DMS 273 treated with DMSO at 0.1 percent for 48 hours (cell line): ENCODE results near the gene PODNL1.
"Not testable (repeated sequence)": the region's sequence is repeated elsewhere in the genome, so short reads cannot be mapped to it uniquely, and the experiment has no call there.

Source experiments
- DNase-seq: peaks from one replicate; lab custom pipeline; 2025; lab: John Stamatoyannopoulos, UW

Gene PODNL1

DNA sequence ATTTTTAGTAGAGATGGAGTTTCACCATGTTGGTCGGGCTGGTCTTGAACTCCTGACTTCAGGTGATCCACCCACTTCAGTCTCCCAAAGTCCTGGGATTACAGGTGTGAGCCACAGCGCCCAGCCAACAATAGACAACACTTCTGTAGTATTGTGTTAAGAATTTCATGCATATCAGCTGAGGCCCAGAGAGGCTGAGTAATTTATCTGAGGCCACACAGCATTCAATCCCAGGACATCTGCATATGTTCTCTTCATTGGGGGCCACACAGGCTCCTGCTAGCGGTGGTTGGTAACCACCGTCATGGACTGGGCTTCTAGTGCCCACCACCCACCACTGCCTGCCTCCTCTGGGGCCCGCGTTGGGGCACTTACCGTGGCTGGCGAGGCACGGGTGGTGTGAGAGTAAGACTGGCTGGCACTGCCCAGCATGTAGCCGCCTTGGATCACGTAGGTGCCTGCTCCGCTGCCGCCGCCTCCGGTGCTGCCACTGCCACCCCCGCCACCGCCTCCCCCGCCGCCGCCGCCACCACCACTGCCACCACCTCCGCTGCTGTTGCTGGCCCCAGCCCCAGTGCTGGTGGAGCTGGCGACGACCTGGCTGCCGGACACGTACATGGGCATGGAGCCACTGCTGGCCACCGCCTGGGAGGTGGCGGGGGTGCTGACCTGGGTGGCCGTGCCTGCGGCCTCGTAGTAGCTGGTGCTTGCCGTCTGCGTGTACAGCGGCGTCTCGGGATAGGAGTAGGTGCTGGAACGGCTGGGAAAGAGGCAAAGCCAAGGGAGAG, 34.3 kb upstream of the PODNL1 start:
- DNase-seq = no peak

DNA sequence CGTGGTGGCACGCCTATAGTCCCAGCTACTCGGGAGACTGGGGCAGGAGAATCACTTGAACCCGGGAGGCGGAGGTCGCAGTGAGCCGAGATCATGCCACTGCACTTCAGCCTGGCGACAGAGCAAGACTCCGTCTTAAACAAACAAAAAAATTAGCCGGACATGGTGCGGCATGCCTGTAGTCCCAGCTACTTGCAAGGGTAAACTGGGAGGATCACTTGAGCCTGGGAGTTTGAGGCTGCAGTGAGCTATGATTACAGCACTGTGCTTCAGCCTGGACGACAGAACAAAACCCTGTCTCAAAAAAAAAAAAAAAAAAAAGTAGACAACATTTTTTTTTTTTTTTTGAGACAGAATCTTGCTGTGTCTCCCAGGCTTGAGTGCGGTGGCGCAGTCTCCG, 33.7 kb upstream of the PODNL1 start:
- not testable (repeated sequence) for DNase-seq

GRCh38 chr19:13969897-13970296, 31.7 kb upstream of the PODNL1 start:
- DNase-seq = no peak

- DNase-seq = no peak
These were observed 30.8 kb upstream of the PODNL1 start for GRCh38 chr19:13968999-13969398.

DNA sequence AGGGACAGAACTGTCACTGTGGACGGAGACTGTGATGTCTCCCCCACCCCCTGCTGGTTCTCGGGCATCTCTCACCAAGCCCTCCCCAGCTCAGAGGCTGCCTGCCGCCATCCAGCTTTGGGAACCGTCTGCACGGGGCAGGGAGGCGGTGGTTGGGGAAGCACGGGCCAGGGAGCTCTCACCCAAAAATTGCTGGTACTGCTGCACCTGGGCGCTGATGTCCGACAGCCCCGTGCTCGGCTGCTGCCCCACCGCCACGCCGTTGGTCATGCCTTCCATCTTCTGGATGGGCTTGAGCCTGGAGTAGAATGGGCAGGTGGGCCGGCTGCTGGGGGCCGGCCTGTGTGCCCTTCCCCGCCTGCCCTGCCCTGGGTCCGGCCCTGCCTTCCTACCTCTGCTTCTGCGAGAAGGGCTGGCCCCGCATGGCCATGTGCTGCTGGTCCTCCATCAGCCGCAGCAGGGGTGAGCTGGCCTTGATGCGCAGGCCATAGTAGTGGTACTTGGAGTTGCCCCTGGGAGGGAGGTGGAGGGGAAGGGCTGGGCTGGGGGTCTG, 30.2 kb upstream of the PODNL1 start:
- no peak for DNase-seq

- not testable (repeated sequence) for DNase-seq
These were observed 29.0 kb upstream of the PODNL1 start for GRCh38 chr19:13967206-13967605.

DNA sequence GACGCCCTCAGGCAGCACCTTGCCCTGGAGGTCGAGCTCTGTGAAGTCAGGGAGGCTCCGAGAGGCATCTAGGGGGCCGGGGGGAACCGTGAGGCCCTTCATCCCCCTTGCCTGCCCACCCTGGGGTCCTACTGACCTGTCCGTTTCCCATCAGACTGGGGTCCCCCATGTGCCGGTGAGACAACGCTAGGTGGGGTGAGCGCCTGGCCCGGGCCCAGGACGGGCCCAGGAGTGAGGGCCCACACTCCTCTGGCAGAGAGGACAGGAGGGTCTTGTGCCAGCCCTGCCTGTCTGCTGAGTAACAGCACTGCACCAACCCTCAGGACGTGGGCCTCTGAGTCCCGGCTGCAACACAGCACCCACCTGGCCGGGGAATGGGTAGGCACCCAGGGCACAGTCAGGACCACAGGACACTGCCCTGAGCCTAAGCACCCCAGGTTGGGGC, 28.5 kb upstream of the PODNL1 start:
- no peak for DNase-seq

- no peak for DNase-seq
These were observed 27.9 kb upstream of the PODNL1 start for GRCh38 chr19:13965926-13966683.

- DNase-seq = no peak
These were observed 27.2 kb upstream of the PODNL1 start for GRCh38 chr19:13965377-13965896.

DNA sequence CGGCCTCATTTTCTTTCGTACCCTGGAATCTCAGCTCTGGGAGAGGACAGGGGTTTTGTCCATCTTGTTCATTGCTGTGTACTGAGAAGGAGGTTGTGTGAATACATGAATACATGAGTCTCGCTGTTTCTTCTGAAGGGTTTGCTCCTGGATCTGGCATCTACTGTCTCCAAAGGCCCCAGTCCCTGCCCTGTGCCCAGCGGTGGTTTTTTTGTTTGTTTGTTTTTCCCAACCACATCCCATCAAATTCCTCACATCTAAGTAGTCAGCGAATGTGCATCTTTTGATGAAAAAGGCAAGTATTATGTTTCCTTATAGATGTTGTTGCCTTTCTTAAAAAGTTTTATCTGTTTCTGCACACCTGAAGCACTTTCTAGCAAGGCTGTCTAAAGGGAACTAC, 26.6 kb upstream of the PODNL1 start:
- DNase-seq = no peak

- DNase-seq = no peak
These were observed 25.4 kb upstream of the PODNL1 start for GRCh38 chr19:13963603-13964105.

DNA sequence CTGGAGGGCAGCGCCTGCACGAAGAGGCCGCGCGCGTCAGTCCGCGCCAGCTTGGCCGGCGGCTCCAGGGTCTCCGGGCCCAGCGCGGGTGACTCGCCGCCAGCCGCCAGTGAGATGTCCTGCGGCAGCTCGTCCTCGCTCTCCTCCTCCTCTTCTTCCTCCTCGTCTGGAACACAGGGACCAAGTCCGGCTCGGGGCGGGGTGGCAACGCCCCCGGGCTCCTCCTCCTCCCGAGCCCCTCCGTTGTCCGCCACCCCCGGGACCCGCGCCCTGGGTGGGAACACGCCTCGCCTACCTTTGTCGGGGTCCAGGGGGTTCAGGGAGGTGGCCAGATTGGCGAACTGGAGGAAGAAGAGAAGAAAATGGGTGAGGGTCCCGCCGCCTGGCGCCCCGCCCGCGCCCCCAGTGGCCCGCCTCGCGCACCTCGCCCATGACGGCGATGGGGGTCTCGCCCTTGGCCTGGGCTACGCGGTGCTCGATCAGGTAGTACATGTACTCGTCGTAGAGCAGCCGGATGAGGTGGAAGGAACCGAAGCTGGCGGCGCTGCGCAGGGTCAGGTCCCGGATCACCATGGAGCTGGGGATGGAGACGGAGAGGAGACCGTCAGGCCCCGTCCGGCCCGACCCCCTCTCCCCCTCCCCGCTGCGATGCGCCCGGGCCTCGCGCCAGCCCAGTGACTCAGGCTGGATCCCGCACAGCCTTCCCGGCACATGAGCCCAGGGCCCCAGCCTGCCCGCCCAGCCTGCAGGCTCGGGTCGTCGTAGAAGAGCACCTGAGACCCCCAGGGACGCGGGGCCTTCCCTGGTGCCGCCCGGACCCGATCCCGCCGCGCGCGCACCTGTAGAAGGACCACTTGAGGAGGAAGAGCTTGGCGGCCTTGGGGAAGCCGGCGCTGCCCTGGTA, 24.7 kb upstream of the PODNL1 start:
- DNase-seq = no peak

- no peak for DNase-seq
These were observed 23.8 kb upstream of the PODNL1 start for GRCh38 chr19:13961826-13962698.

DNA sequence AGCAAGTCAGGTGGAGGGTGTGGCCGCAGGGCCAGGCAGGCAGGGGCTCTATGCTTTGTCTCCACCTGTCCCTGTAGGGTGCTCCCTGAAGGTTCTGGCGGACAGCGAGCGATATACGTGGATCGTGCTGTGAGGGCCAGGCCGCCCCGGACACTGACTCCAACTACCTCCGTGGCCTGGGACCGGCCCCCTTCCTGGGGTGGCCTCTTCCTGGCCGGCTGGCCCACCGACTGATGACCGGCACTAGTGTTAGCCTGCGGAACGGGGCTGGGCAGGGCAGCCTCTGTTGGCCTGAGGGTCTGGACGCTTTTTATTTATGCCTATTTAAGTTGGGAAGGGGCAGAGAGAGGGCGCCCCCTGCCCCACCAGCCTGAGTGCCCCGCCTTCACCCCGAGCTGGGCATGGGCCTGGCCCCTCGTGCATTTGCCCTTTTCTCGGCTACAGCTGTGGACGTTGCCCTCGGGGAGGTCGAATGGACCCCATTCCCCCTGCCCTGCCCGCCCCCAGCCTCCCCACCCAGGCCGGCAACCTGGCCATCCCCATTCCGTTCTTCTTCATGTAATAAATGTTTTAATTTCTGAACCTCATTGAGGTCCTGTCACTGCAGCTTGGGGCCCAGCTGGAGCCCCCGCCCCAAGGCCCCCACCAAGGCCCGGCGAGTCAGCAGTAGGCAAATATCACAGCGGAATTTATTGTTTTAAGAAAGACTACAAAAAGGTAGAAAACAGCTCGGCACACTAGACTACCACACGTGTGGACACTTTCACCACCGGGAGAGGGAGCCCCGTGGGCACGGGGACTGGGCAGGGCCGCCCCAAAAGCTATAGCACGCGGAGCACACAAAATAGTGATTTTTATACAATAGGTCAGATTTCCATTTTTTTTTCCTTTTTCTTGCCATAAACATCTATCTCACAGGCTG, 22.9 kb upstream of the PODNL1 start:
- DNase-seq = no peak

GRCh38 chr19:13959962-13960862, 22.0 kb upstream of the PODNL1 start:
- DNase-seq = no peak

- DNase-seq = no peak
These were observed 21.1 kb upstream of the PODNL1 start for GRCh38 chr19:13959141-13959961.

DNA sequence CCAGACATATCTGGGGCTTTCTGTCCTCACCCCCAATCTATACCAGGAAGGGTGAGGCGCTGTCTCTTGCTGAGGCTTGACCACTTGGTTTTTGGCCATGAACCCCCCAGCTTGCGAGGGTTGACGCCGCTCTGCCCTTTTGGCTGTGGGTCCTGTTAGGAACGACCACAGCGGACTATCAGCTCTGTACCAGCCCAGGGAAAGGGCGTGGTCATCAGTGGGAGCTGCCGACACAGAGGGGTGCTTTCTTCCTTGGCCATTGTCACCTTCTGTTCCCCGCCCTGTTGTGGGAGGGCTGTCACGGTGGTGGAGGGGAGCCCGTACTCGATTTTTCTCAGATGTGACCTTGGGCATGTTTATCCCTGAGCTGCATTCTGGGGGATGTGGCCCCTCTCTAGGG, 19.8 kb upstream of the PODNL1 start:
- no peak for DNase-seq

GRCh38 chr19:13957051-13957450, 18.8 kb upstream of the PODNL1 start:
- no peak for DNase-seq
